ENCODE results near the gene IL27RA. TPM values are rescaled to one million over a fixed set of nuclear protein-coding genes. Genes with fewer than 3 reads are reported as not detected.
"Not testable (repeated sequence)": the region's sequence is repeated elsewhere in the genome, so short reads cannot be mapped to it uniquely, and the experiment has no call there.

Gene IL27RA
- total RNA-seq, 2 donors from 2014 or later = 1.3 to 3.6 TPM

- H3K4me1 ChIP-seq = peaks cover 15% of the 10 kb centered on the region
- no peaks in the 10 kb centered on the region for H3K36me3 ChIP-seq (replicated peaks in 1 of 2; ENCODE audit: insufficient read depth in 1 of 2, low read depth in 2 of 2)
- TF ChIP-seq POLR2A (IDR thresholded peaks at IDR 0.05) = no peak
- TF ChIP-seq, protein P1, sequence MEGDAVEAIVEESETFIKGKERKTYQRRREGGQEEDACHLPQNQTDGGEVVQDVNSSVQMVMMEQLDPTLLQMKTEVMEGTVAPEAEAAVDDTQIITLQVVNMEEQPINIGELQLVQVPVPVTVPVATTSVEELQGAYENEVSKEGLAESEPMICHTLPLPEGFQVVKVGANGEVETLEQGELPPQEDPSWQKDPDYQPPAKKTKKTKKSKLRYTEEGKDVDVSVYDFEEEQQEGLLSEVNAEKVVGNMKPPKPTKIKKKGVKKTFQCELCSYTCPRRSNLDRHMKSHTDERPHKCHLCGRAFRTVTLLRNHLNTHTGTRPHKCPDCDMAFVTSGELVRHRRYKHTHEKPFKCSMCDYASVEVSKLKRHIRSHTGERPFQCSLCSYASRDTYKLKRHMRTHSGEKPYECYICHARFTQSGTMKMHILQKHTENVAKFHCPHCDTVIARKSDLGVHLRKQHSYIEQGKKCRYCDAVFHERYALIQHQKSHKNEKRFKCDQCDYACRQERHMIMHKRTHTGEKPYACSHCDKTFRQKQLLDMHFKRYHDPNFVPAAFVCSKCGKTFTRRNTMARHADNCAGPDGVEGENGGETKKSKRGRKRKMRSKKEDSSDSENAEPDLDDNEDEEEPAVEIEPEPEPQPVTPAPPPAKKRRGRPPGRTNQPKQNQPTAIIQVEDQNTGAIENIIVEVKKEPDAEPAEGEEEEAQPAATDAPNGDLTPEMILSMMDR (IDR thresholded peaks at IDR 0.05) = no peak
- H3K27me3 ChIP-seq = no peaks in the 10 kb centered on the region
- WGBS, 2 donors = 65 to 73% methylated on average over 4 of the region's 4 CpGs
- H3K4me3 ChIP-seq = no peak overlapping the region
- ATAC-seq (no peak), DNase-seq (no peak)
- intact Hi-C loops (cut with DNase I) = no loop called here
- no peaks in the 10 kb centered on the region for H3K9me3 ChIP-seq
- H3K27ac ChIP-seq = no peak overlapping the region
Measured at GRCh38 chr19:14028901-14029300, 2.7 kb upstream of the IL27RA start.

DNA sequence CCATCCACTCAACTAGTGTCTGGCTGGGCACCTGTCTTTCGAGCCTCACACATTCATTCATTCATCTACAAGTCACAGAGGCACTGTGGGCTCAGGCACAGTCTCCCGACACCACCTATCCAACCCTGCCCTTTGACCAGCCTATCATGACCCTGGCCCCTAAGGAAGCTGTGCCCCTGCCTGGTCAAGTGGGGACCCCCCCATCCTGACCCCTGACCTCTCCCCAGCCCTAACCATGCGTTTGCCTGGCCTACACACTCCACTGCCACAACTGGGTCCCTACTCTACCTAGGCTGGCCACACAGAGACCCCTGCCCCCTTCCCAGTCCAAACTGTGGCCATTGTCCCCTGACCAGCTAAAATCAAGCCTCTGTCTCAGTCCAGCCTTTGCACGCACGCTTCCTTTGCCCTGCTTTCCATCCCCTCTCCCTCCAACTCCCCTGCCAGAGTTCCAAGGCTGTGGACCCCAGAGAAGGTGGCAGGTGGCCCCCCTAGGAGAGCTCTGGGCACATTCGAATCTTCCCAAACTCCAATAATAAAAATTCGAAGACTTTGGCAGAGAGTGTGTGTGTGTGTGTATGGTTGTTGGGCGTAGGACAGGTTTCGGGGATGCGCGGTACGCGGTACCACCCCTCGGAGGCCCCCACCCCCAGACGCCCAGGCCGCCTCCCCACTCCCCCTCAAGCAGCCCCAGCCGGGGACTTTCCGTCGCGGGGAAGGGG is 404 bp upstream of the IL27RA start:
- intact Hi-C loops (cut with DNase I) = no loop called here
- ATAC-seq (no peak), DNase-seq (no peak)
- Histone ChIP-seq H3K4me1 (peaks cover 14% of the 10 kb centered on the region), H3K4me3 (peak overlapping the region; percentile 50), H3K27me3 (no peaks in the 10 kb centered on the region), H3K27ac (peak overlapping the region in 3 of 4 donors; percentile 49 to 76 (median 64)), H3K9me3 (no peaks in the 10 kb centered on the region), H3K36me3 (replicated peaks in 1 of 2; ENCODE audit: insufficient read depth in 1 of 2, low read depth in 2 of 2) (no peaks in the 10 kb centered on the region)
- TF ChIP-seq POLR2A (IDR thresholded peaks at IDR 0.05) = no peak
- TF ChIP-seq, protein P1 (IDR thresholded peaks at IDR 0.05) = no peak
- WGBS, 2 donors = 50 to 66% methylated on average over 7 to 9 of the region's 20 CpGs

DNA sequence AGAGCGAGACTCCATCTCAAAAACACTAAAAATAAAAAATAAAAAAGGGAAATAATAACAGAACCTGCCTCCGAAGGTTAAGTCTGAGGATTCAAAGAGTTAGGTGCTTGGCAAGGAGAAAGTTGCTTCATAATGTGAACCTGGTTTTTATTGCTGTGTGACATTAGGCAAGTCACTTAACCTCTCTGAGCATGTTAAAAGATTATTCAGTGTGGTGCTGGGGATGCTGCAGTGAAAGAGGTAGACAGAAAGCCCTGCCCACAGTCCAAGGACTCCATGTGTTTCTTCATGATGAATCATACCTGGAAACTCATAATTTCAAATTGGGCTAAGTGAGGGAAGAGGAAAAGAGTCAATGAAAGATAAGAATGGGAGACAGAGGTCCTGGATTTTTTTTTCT is 2.4 kb downstream of the IL27RA start:
- intact Hi-C loops (cut with DNase I) = no loop called here
- TF ChIP-seq, protein P1 (IDR thresholded peaks at IDR 0.05) = no peak
- TF ChIP-seq POLR2A (IDR thresholded peaks at IDR 0.05) = no peak
- no peak overlapping the region for H3K27ac ChIP-seq
- H3K4me3 ChIP-seq = no peak overlapping the region
- ATAC-seq (no peak), DNase-seq (no peak)
- H3K36me3 ChIP-seq (replicated peaks in 1 of 2; ENCODE audit: insufficient read depth in 1 of 2, low read depth in 2 of 2) = no peaks in the 10 kb centered on the region
- no peaks in the 10 kb centered on the region for H3K27me3 ChIP-seq
- no peaks in the 10 kb centered on the region for H3K9me3 ChIP-seq
- WGBS, 2 donors = 84 to 93% methylated on average over 2 of the region's 2 CpGs
- peaks cover 14% of the 10 kb centered on the region for H3K4me1 ChIP-seq

- H3K27ac ChIP-seq; DNase-seq; H3K9me3 ChIP-seq; H3K36me3 ChIP-seq (replicated peaks in 1 of 2; ENCODE audit: insufficient read depth in 1 of 2, low read depth in 2 of 2); H3K4me3 ChIP-seq; H3K27me3 ChIP-seq; intact Hi-C loops (cut with DNase I); ATAC-seq: not testable (repeated sequence)
- WGBS, 2 donors = 86 to 88% methylated on average over 12 of the region's 12 CpGs
- H3K4me1 ChIP-seq = peaks cover 14% of the 10 kb centered on the region
Measured at GRCh38 chr19:14035159-14035558, 3.6 kb downstream of the IL27RA start.

- no peaks in the 10 kb centered on the region for H3K27me3 ChIP-seq
- WGBS, 2 donors = 74 to 82% methylated on average over 7 of the region's 7 CpGs
- intact Hi-C loops (cut with DNase I) = no loop called here
- peaks cover 14% of the 10 kb centered on the region for H3K4me1 ChIP-seq
- no peaks in the 10 kb centered on the region for H3K36me3 ChIP-seq (replicated peaks in 1 of 2; ENCODE audit: insufficient read depth in 1 of 2, low read depth in 2 of 2)
- no peak overlapping the region for H3K27ac ChIP-seq
- H3K4me3 ChIP-seq = no peak overlapping the region
- no peak for ATAC-seq
- no peak for TF ChIP-seq POLR2A (IDR thresholded peaks at IDR 0.05)
- TF ChIP-seq, protein P1 (IDR thresholded peaks at IDR 0.05) = no peak
- no peaks in the 10 kb centered on the region for H3K9me3 ChIP-seq
- DNase-seq = no peak
Measured at GRCh38 chr19:14035706-14036105, 4.1 kb downstream of the IL27RA start.
